ENCODE data around the gene ZBTB7C.
"Not testable (repeated sequence)": the region's sequence is repeated elsewhere in the genome, so short reads cannot be mapped to it uniquely, and the experiment has no call there.

ZBTB7C gene

DNA sequence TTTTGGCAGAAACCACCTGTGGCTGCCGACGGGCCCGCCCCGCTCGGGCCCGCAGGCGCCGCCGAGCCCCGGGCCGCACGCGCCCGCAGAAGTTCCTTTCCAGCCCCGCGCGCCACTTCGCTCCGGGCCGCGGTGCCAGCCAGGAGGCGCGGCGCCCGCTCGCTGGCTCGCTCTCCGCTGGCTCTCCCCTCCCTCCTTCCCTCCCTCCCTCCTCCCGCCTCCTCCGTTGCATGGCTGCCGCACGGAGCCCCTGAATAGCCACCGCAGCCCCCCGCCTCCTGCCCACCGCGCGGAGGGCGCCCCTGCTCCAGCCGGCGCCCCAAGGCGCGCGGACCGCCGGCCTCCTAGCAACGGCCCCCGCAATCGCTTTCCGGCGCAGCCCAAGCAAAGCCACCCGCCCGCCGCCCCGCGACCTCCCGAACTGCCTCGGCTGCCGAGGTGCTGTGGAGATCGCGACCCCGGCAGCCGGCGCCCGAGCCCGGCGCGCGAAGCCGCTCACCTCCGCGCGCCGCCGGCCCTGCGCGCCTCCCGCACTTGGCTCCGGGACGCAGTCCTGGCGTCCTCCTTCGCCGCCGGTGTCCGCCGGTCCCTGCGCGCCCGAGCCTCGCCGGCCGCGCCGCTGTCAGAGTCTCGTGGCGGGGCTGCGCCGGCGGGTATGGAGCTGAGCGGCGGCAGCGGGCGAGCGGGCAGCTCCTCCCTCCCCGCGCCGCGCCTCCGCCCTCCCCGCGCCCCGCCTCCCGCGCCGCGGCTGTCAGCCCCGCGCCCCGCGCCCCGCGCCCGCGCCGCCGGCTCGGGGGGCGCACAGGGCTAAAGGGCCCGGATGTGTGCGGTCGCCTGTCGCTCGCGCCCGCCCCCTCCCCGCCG is at the start of gene ZBTB7C:
Gene ZBTB7C, minus strand, starts transcription at position 657 of the 864 bp plus-strand sequence.
- DNase-seq (ENCODE audit: low read depth): no peak

DNA sequence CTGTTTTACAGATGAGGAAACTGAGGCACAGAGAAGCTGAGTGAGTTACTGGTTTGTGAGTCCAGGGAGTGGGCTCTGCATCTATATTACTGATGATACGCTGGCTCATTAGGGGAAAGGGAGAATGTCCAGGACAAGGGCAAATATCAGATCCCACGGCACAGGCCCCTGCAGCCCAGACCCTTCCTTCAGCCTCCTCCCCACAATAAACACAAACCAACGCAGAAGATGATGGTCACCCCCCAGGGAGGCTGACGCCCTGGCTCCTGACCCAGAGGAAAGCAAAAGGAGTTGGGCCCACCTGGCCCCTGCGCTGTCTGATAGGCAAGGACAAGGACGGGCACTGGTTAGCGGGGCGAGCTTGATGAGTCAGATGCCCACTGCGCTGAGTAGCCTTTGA is 47.7 kb upstream of the ZBTB7C start:
- no peak for DNase-seq (ENCODE audit: low read depth)

GRCh38 chr18:48455555-48456478 is 46.6 kb upstream of the ZBTB7C start:
- DNase-seq (ENCODE audit: low read depth): peak; percentile 19

DNA sequence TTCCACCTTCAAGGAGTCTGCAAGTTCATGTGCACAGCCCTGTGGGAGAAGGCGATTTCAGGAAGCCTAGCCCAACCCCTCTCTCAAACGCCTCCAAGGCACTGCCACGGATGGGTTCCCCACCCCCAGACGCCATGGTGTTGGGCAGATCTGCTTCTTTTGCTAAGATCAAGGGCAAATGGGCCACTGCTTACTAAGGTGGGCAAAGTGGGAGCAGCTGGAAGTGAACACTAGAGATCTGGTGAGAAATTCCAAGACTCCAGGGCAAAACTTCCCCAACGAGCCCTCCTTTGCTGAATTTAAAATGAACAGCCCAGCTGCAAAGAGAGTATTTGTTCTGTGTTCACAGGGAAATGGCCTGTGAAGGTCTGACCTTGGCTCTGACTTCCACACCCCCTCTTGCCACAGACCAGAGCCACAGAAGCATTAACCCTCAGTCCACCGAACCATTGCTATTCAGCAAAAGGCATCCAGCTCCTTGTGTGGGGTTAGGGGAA is 45.1 kb upstream of the ZBTB7C start:
- DNase-seq (ENCODE audit: low read depth): no peak

GRCh38 chr18:48453330-48454066 is 44.3 kb upstream of the ZBTB7C start:
- no peak for DNase-seq (ENCODE audit: low read depth)

DNA sequence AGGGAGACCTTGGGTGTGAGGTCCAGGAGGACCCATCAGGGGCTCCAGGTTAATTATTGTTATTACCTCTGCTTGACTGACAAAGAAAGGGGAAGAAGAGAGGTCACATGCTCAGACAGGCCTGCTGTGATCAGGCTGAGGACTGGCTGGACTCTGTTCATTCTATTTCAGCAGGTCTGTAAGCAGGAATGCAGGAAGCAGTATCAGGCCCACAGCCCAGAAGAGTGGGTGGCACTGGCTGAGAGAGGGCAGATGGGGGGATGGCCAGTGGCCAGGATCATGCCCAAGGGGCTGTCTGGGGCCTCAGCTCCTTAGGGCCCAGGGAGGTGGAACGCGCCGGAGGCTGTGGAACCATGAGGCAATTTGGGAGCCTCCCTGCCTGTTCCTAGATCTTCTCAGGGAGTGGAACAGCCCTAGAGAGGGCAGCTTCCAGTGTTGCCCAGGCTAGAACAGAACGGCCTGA is 43.7 kb upstream of the ZBTB7C start:
- no peak for DNase-seq (ENCODE audit: low read depth)

GRCh38 chr18:48450685-48451084 is 41.5 kb upstream of the ZBTB7C start:
- DNase-seq (ENCODE audit: low read depth): no peak

GRCh38 chr18:48446582-48447225 is 37.5 kb upstream of the ZBTB7C start:
- DNase-seq (ENCODE audit: low read depth): peak; percentile 31

DNA sequence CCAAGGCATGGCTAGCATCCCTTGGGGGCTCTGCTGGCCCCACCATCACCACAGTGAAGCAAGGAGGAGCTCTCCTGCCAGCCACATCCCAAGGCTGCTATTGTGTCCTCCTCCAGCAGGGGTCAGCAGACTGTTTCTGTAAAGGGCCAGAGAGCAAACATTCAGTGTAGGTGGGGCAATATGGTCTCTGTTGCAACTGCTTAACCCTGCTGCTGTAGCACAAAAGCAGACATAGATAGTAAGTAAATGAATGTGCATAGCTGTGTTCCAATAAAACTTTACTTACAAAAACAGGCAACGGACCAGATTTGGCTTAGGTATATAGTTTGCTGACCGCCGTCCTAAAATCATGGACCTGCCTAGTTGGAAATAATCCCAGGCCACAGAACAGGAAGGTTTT is 36.4 kb upstream of the ZBTB7C start:
- DNase-seq (ENCODE audit: low read depth): peak; percentile 37

DNA sequence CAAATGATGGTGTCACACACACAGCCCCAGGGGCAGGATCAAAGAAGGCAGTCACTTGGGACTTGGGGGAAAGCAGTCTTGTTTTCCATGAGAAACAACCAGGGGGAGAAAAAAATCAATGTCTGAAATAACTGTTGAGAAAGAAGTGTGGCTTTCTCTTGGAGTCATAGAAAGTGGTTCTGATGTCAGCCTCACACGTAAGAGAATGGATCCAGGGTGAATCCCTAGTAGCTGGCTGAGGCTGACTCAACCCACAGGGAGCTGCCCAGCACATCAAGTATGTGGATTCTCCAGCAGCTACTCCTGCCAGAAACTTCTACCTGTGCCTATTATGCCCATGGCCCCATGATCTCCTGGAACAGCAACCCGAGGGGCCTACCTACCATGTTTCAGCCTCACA is 33.6 kb upstream of the ZBTB7C start:
- no peak for DNase-seq (ENCODE audit: low read depth)

- DNase-seq (ENCODE audit: low read depth): no peak
Measured at GRCh38 chr18:48441405-48441881, 32.3 kb upstream of the ZBTB7C start.

DNA sequence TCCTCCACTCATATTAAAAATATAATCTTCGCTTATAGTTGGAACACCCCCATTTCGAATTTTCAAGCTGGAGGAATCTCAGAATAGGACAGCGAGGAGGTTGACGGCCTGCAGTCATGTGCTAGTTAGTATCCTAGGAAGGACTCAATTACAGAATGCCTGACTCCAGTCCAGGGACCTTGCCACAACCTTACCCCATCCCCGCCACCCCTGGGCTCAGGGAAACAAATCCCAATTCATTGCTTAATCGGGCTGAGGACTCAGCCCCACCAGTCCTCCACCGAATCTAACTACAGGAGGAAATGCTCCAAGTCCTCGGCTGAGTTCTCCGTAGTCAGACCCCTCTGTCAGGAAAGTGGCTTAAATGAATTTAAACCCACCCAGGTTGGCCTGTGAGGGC is 31.7 kb upstream of the ZBTB7C start:
- no peak for DNase-seq (ENCODE audit: low read depth)

- no peak for DNase-seq (ENCODE audit: low read depth)
Measured at GRCh38 chr18:48436907-48437306, 27.7 kb upstream of the ZBTB7C start.

DNA sequence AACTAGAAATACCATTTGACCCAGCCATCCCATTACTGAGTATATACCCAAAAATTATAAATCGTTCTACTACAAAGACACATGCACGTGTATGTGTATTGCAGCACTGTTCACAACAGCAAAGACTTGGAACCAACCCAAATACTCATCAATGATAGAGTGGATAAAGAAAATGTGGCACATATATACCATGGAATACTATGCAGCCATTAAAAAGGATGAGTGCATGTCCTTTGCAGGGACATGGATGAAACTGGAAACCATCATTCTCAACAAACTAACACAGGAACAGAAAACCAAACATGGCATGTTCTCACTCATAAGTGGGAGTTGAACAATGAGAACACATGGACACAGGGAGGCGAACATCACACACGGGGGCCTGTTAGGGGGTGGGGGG is 25.2 kb upstream of the ZBTB7C start:
- not testable (repeated sequence) for DNase-seq (ENCODE audit: low read depth)

- no peak for DNase-seq (ENCODE audit: low read depth)
Measured at GRCh38 chr18:48433541-48433940, 24.4 kb upstream of the ZBTB7C start.

GRCh38 chr18:48430150-48430549 is 21.0 kb upstream of the ZBTB7C start:
- DNase-seq (ENCODE audit: low read depth): no peak

GRCh38 chr18:48428475-48429177 is 19.4 kb upstream of the ZBTB7C start:
- no peak for DNase-seq (ENCODE audit: low read depth)

GRCh38 chr18:48422947-48423378 is 13.8 kb upstream of the ZBTB7C start:
- DNase-seq (ENCODE audit: low read depth): no peak

DNA sequence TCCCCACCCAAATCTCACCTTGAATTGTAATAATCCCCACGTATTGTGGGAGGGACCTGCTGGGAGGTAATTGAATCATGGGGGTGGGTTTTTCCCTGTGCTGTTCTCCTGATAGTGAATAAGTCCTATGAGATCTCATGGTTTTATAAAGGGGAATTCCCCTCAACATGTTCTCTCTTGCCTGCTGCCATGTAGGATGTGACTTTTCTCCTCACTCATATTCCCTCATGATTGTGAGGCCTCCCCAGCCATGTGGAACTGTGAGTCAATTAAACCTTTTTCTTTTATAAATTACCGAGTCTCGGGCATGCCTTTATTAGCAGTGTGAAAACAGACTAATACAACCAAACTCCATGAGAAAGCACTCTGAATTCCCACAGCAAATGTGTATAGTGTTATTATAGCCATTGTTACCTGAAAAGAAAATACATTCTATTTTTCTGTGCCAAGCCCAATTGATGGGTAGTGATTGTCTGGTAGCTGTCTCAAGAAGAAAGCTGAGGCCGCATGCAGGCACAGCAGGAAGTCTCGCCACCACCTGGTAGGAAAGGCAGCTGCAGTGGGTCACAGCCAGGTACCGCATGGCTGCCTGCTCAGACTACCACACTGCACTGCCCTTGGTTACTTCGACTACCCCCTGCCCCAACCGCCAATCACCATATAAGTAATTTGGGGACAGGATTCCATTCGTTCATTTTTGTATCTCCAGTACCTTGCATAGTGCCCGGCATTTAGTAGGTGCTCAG is 10.3 kb upstream of the ZBTB7C start:
- DNase-seq (ENCODE audit: low read depth): no peak
